Chondrocyte (in vitro differentiated cells): ENCODE results near the gene THAP11. TPM values are rescaled to one million over a fixed set of nuclear protein-coding genes. Genes with fewer than 3 reads are reported as not detected.

Source experiments
- DNase-seq: peaks from one replicate; pipeline ENCODE4 v3.0.0; 2021; ENCODE audit warnings: mixed read lengths, low spot score
- H3K27ac Mint-ChIP-seq: one replicate; pipeline ENCODE4 v1.8.0; 2021; ENCODE audit warnings: mild to moderate bottlenecking, moderate library complexity, mixed read lengths; ENCODE audit not compliant: unreplicated experiment
- H3K27me3 Mint-ChIP-seq: 2 replicates; pipeline ENCODE4 v1.8.0; 2021; ENCODE audit warnings: low read depth, mixed read lengths
- H3K36me3 Mint-ChIP-seq: 2 replicates; pipeline ENCODE4 v1.8.0; 2021; ENCODE audit warnings: low read depth, mixed read lengths
- H3K4me1 Mint-ChIP-seq: 2 replicates; pipeline ENCODE4 v1.8.0; 2021; ENCODE audit warnings: low read depth, mild to moderate bottlenecking, mixed read lengths
- H3K4me3 Mint-ChIP-seq: one replicate; pipeline ENCODE4 v1.8.0; 2021; ENCODE audit warnings: mild to moderate bottlenecking, moderate library complexity, mixed read lengths; ENCODE audit not compliant: unreplicated experiment
- H3K9me3 Mint-ChIP-seq: 2 replicates; pipeline ENCODE4 v1.8.0; 2021; ENCODE audit warnings: low read depth, mixed read lengths
- total RNA-seq: library from RNA; stranded (reverse); gene quantifications from 3 replicates; pipeline ENCODE4 v1.2.1, GENCODE V29; 2021
- TF ChIP-seq, protein P1 (sequence below): fragments of 200-600 bp; sonication (generic); IDR thresholded peaks from 2 replicates; pipeline ENCODE4 v1.5.0; 2021; ENCODE audit warnings: antibody characterized with exemption, mild to moderate bottlenecking, moderate library complexity

The THAP11 gene
- total RNA-seq, 1 donor from 2014 or later = 25.7 TPM

DNA sequence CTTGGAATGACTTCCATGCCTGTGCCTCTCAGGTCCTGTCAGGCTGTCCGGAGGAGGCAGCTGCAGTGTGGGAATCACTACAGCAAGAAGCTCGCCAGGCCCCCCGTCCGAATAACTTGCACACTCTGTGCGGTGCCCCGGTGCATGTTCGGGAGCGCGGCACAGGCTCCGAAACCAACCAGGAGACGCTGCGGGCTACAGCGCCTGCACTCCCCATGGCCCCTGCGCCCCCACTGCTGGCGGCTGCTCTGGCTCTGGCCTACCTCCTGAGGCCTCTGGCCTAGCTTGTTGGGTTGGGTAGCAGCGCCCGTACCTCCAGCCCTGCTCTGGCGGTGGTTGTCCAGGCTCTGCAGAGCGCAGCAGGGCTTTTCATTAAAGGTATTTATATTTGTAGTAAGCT is 43.9 kb downstream of the THAP11 start:
- Mint-ChIP-seq H3K27me3 (no peaks in the 10 kb centered on the region), H3K4me1 (peaks cover 4% of the 10 kb centered on the region), H3K9me3 (no peaks in the 10 kb centered on the region), H3K4me3 (no peak overlapping the region), H3K36me3 (peaks cover 20% of the 10 kb centered on the region), H3K27ac (no peak overlapping the region)
- TF ChIP-seq, protein P1, sequence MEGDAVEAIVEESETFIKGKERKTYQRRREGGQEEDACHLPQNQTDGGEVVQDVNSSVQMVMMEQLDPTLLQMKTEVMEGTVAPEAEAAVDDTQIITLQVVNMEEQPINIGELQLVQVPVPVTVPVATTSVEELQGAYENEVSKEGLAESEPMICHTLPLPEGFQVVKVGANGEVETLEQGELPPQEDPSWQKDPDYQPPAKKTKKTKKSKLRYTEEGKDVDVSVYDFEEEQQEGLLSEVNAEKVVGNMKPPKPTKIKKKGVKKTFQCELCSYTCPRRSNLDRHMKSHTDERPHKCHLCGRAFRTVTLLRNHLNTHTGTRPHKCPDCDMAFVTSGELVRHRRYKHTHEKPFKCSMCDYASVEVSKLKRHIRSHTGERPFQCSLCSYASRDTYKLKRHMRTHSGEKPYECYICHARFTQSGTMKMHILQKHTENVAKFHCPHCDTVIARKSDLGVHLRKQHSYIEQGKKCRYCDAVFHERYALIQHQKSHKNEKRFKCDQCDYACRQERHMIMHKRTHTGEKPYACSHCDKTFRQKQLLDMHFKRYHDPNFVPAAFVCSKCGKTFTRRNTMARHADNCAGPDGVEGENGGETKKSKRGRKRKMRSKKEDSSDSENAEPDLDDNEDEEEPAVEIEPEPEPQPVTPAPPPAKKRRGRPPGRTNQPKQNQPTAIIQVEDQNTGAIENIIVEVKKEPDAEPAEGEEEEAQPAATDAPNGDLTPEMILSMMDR = no peak
- DNase-seq = no peak

DNA sequence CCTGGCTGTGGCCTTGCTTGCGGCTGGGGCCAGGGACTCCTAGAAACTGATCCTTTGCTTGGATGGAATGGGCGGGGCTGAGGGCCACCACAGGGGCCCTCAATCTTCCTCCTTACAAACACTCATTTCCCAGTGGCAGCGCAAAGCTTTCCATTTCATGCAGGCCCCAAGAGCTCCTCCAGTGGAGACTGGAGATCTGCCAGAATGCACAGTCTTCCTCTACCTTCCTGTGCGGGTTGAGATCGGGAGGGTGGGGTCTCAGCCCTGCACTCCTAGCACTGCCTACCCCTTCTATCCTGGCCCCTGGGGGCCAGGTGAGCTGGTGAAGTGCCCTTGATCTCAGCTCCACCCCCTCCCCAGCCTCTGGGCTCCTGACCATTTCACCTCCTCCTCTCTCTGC is 44.3 kb downstream of the THAP11 start:
- no peak overlapping the region for H3K27ac Mint-ChIP-seq
- no peak overlapping the region for H3K4me3 Mint-ChIP-seq

DNA sequence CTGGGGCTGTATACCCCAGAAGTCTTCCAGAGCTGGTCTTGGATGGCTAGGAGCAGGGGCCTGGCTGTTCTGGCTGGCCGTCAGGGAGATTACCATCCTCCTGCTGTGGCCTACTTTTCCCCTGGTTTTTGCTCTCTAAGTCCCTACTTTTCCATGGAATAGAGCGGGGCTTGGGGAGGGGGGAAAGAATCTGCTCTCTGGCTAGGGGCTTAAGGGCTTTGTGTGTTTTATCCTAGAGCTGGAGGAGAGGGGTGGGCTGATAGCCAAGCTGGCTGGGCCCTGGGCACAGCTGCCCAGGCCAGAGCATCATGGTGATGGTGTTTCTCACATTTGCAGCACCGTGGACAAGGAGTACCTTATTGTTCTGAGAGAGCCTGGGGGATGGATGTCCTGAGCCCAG is 46.2 kb downstream of the THAP11 start:
- Mint-ChIP-seq H3K9me3 (no peaks in the 10 kb centered on the region), H3K27me3 (no peaks in the 10 kb centered on the region), H3K36me3 (peaks cover 10% of the 10 kb centered on the region), H3K27ac (no peak overlapping the region), H3K4me3 (no peak overlapping the region), H3K4me1 (peaks cover 13% of the 10 kb centered on the region)
- TF ChIP-seq, protein P1 = no peak
- DNase-seq = no peak

More for the DNA sequence above, 44.3 kb downstream of the THAP11 start:
- Mint-ChIP-seq H3K9me3 (no peaks in the 10 kb centered on the region), H3K27me3 (no peaks in the 10 kb centered on the region), H3K4me1 (peaks cover 4% of the 10 kb centered on the region), H3K36me3 (peaks cover 18% of the 10 kb centered on the region)
- TF ChIP-seq, protein P1 = no peak
- DNase-seq = no peak

DNA sequence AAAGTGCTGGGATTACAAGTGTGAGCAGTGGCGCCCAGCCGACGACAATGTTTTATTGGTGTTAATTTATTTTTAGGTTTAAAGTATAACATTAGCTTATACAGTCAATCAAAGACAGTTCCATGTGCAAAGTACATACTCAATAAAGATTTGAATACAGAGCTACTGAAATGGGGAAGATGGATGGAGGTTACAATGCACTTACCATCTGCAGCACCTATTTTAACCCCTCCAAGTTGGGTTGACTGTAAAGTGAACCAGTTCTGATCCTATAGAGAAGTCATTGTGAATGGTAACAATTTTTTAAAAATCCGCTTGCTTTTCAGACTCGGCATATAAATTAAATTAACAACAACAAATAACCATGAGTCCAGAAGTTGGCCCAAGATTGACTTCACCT is 50.3 kb downstream of the THAP11 start:
- no peak for DNase-seq
- H3K36me3 Mint-ChIP-seq = no peaks in the 10 kb centered on the region
- no peaks in the 10 kb centered on the region for H3K9me3 Mint-ChIP-seq
- H3K27me3 Mint-ChIP-seq = no peaks in the 10 kb centered on the region
- H3K27ac Mint-ChIP-seq = peak overlapping the region; percentile 91
- H3K4me3 Mint-ChIP-seq = peak overlapping the region; percentile 74
- H3K4me1 Mint-ChIP-seq = peaks cover 32% of the 10 kb centered on the region
- TF ChIP-seq, protein P1 = no peak

DNA sequence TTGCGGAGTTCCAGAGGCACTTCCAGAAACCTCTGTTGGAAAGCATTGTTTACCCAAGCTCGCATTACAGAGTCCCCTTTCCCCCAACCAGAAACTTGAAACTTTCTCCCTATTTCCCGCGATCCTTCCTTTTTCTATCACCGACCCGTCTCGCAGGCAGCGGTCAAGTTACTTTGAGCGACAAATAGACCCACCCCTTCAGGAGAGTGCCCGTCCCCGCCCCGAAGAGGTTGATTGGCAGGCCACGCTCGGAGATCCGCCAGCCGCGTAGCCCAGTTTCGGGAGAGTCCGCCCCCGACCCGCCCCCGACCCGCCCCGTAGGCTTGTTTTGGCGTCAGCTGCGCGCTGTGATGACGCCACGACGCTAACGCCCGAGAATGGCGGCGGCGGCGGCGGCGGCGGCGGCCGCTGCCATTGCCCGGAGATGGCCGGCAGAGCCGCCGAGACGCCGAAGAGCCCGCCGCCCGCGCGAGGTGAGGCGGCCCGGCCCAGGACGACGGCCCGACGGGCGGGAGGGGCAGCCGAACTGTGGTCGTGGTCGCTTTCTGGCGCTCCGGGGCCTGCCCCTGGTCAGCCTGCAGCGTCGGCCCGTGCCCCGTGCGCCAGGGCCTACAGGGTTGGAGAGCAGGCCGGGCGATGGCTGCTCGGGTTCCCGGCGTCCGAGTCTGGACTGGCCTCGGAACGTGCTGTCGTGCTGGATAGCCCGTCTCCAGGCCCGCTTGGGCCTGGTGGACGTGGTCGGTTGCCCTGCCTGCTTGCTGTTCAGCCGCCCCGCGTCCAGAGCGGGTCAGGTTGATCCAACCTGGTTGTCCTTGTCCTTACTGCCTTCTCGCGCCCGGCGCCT is 51.0 kb downstream of the THAP11 start, which contains the start of gene PSKH1:
Gene PSKH1 (plus strand): TSS at position 356 of the 844 bp plus-strand sequence. CDS start 15,496 bp downstream, outside the sequence.
- Mint-ChIP-seq H3K36me3 (no peaks in the 10 kb centered on the region), H3K4me1 (peaks cover 35% of the 10 kb centered on the region), H3K27me3 (no peaks in the 10 kb centered on the region), H3K27ac (peak within 1 kb of the TSS; percentile 95), H3K4me3 (peak within 1 kb of the TSS; percentile 90), H3K9me3 (no peaks in the 10 kb centered on the region)
- DNase-seq = peak; percentile 98
- TF ChIP-seq, protein P1 = peak; percentile 23

Other genes with a start within 250 kb of the THAP11 start
- 0.97 to 1.8 TPM (median 1.5 TPM) in 3 replicates for gene CARMIL2, start 197.2 kb upstream of the THAP11 start, total RNA-seq
- 16.2 to 18.0 TPM (median 17.2 TPM) in 3 replicates for gene ACD, start 182.1 kb upstream of the THAP11 start, total RNA-seq
- gene PARD6A, start 181.4 kb upstream of the THAP11 start, total RNA-seq = 2.5 to 3.5 TPM (median 3.3 TPM) in 3 replicates
- gene ENKD1, start 175.6 kb upstream of the THAP11 start, total RNA-seq = 6.2 to 9.2 TPM (median 6.4 TPM) in 3 replicates
- gene C16orf86, start 175.5 kb upstream of the THAP11 start, total RNA-seq = 0.82 to 3.1 TPM (median 0.85 TPM) in 3 replicates
- 14.4 to 22.4 TPM (median 16.3 TPM) in 3 replicates for gene GFOD2, start 123.0 kb upstream of the THAP11 start, total RNA-seq
- 13.4 to 16.8 TPM (median 14.4 TPM) in 3 replicates for gene RANBP10, start 35.8 kb upstream of the THAP11 start, total RNA-seq
- gene TSNAXIP1, start 35.4 kb upstream of the THAP11 start, total RNA-seq = 1.8 to 3.1 TPM (median 2.3 TPM) in 3 replicates
- 131 to 147 TPM (median 135 TPM) in 3 replicates for gene NUTF2, start 4.6 kb downstream of the THAP11 start, total RNA-seq
- gene CENPT, start 5.4 kb downstream of the THAP11 start, total RNA-seq = 50.5 to 58.3 TPM (median 52.8 TPM) in 3 replicates
- gene EDC4, start 30.7 kb downstream of the THAP11 start, total RNA-seq = 67.6 to 77.2 TPM (median 67.9 TPM) in 3 replicates
- 0.57 TPM in 1 of 3 replicates, not detected in the others for gene NRN1L, start 42.6 kb downstream of the THAP11 start, total RNA-seq
- gene PSKH1, start 50.9 kb downstream of the THAP11 start, total RNA-seq = 33.1 to 38.9 TPM (median 35.9 TPM) in 3 replicates
- not detected in 3 replicates for gene CTRL, start 89.5 kb downstream of the THAP11 start, total RNA-seq
- gene PSMB10, start 94.5 kb downstream of the THAP11 start, total RNA-seq = 30.1 to 43.2 TPM (median 33.9 TPM) in 3 replicates
- 35.8 to 43.1 TPM (median 38.2 TPM) in 3 replicates for gene LCAT, start 101.8 kb downstream of the THAP11 start, total RNA-seq
- 117 to 138 TPM (median 132 TPM) in 3 replicates for gene SLC12A4, start 126.3 kb downstream of the THAP11 start, total RNA-seq
- gene DPEP3, start 138.2 kb downstream of the THAP11 start, total RNA-seq = not detected in 3 replicates
- gene DPEP2, start 157.2 kb downstream of the THAP11 start, total RNA-seq = not detected in 3 replicates
- gene DPEP2NB, start 173.6 kb downstream of the THAP11 start, total RNA-seq = not detected in 3 replicates
- gene DDX28, start 180.9 kb downstream of the THAP11 start, total RNA-seq = 5.8 to 6.7 TPM (median 6.6 TPM) in 3 replicates
- gene DUS2, start 181.0 kb downstream of the THAP11 start, total RNA-seq = 12.2 to 15.9 TPM (median 12.7 TPM) in 3 replicates
- gene NFATC3, start 243.1 kb downstream of the THAP11 start, total RNA-seq = 32.2 to 38.0 TPM (median 37.7 TPM) in 3 replicates